Measurements from ENCODE around the gene CNTFR. TPM values are rescaled to one million over a fixed set of nuclear protein-coding genes. Genes with fewer than 3 reads are reported as not detected.

Gene CNTFR
- total RNA-seq, 1 donor from 2014 or later = 7.4 TPM

- DNase-seq (ENCODE audit: low read depth) (no peak), FAIRE-seq (no peak)
- Histone ChIP-seq H3K36me3 (ENCODE audit: insufficient read depth, low read length) (no peaks in the 10 kb centered on the region), H3K9ac (ENCODE audit: low read length) (no peak overlapping the region), H3K79me2 (ENCODE audit: insufficient read depth, low read length) (no peaks in the 10 kb centered on the region), H2AFZ (ENCODE audit: low read depth, low read length) (peak overlapping the region; percentile 66), H3K27ac (ENCODE audit: low read depth, low read length) (no peak overlapping the region), H3K4me3 (ENCODE audit: insufficient read depth, low read depth, low read length) (no peak overlapping the region), H3K4me1 (ENCODE audit: insufficient read depth, low read length) (peaks cover 4% of the 10 kb centered on the region), H3K9me3 (ENCODE audit: insufficient read depth, low read depth, low read length) (no peaks in the 10 kb centered on the region), H3K4me2 (ENCODE audit: low read length) (peak overlapping the region; percentile 76), H3K27me3 (ENCODE audit: insufficient read depth, low read length) (peaks cover 53% of the 10 kb centered on the region), H4K20me1 (ENCODE audit: insufficient read depth, low read length) (peaks cover 15% of the 10 kb centered on the region)
- H3K4me3 Mint-ChIP-seq (ENCODE audit: unreplicated experiment) = peak overlapping the region; percentile 78
- H3K36me3 Mint-ChIP-seq (ENCODE audit: low read depth, unreplicated experiment) = no peaks in the 10 kb centered on the region
- TF ChIP-seq EZH2 (IDR thresholded peaks at IDR 0.05; ENCODE audit: insufficient read depth, low read length) = no peak
- TF ChIP-seq CTCF (IDR thresholded peaks at IDR 0.05; ENCODE audit: insufficient read depth, low read depth, low read length) = no peak
- peaks cover 27% of the 10 kb centered on the region for H3K27me3 Mint-ChIP-seq (ENCODE audit: low read depth, unreplicated experiment)
- H3K9me3 Mint-ChIP-seq (ENCODE audit: unreplicated experiment) = no peaks in the 10 kb centered on the region
- H3K27ac Mint-ChIP-seq (ENCODE audit: unreplicated experiment) = peak overlapping the region; percentile 85
- peaks cover 30% of the 10 kb centered on the region for H3K4me1 Mint-ChIP-seq (ENCODE audit: low read depth, unreplicated experiment)
These were observed 11.9 kb downstream of the CNTFR start for GRCh38 chr9:34577400-34578240.

- no peak for FAIRE-seq
- peak overlapping the region; percentile 78 for H3K4me3 Mint-ChIP-seq (ENCODE audit: unreplicated experiment)
These were observed 12.7 kb downstream of the CNTFR start for GRCh38 chr9:34576597-34577399.

More at GRCh38 chr9:34576597-34577399, 12.7 kb downstream of the CNTFR start:
- H3K9me3 Mint-ChIP-seq (ENCODE audit: unreplicated experiment) = no peaks in the 10 kb centered on the region
- peaks cover 30% of the 10 kb centered on the region for H3K4me1 Mint-ChIP-seq (ENCODE audit: low read depth, unreplicated experiment)
- TF ChIP-seq CTCF (IDR thresholded peaks at IDR 0.05; ENCODE audit: insufficient read depth, low read depth, low read length) (no peak), EZH2 (IDR thresholded peaks at IDR 0.05; ENCODE audit: insufficient read depth, low read length) (no peak)
- Histone ChIP-seq H3K4me2 (ENCODE audit: low read length) (peak overlapping the region; percentile 76), H3K4me1 (ENCODE audit: insufficient read depth, low read length) (peaks cover 4% of the 10 kb centered on the region), H3K36me3 (ENCODE audit: insufficient read depth, low read length) (no peaks in the 10 kb centered on the region), H3K4me3 (ENCODE audit: insufficient read depth, low read depth, low read length) (no peak overlapping the region), H4K20me1 (ENCODE audit: insufficient read depth, low read length) (peaks cover 15% of the 10 kb centered on the region), H3K79me2 (ENCODE audit: insufficient read depth, low read length) (no peaks in the 10 kb centered on the region), H3K27ac (ENCODE audit: low read depth, low read length) (no peak overlapping the region), H3K27me3 (ENCODE audit: insufficient read depth, low read length) (peaks cover 51% of the 10 kb centered on the region), H3K9me3 (ENCODE audit: insufficient read depth, low read depth, low read length) (no peaks in the 10 kb centered on the region), H3K9ac (ENCODE audit: low read length) (no peak overlapping the region), H2AFZ (ENCODE audit: low read depth, low read length) (no peak overlapping the region)
- peaks cover 26% of the 10 kb centered on the region for H3K27me3 Mint-ChIP-seq (ENCODE audit: low read depth, unreplicated experiment)
- no peak for DNase-seq (ENCODE audit: low read depth)
- no peaks in the 10 kb centered on the region for H3K36me3 Mint-ChIP-seq (ENCODE audit: low read depth, unreplicated experiment)
- peak overlapping the region; percentile 85 for H3K27ac Mint-ChIP-seq (ENCODE audit: unreplicated experiment)

All from astrocyte (in vitro differentiated cells and primary cell).